Fibroblast of lung (primary cell): Measurements from ENCODE around the gene ATRX. TPM values are rescaled to one million over a fixed set of nuclear protein-coding genes. Genes with fewer than 3 reads are reported as not detected.
"Not testable (repeated sequence)": the region's sequence is repeated elsewhere in the genome, so short reads cannot be mapped to it uniquely, and the experiment has no call there.

Experiments used
- DNase-seq, 2 donors: peaks; one replicate each; pipeline versions ENCODE4 v3.0.0 to v3.0.0-alpha.2; 2010; ENCODE audit warnings: low read depth in 2 of 2
- H2AFZ ChIP-seq: 2 replicates; pipeline ENCODE4 v1.5.1; 2012; ENCODE audit warnings: low read length, control low read depth, inconsistent platforms
- H3K27ac ChIP-seq: 2 replicates; pipeline ENCODE4 v1.5.1; 2011; ENCODE audit warnings: low read length, control low read depth; ENCODE audit not compliant: insufficient read depth
- H3K27me3 ChIP-seq: 2 replicates; pipeline ENCODE4 v1.5.1; 2011; ENCODE audit warnings: mild to moderate bottlenecking, low read length; ENCODE audit not compliant: control insufficient read depth, insufficient read depth
- H3K36me3 ChIP-seq: 2 replicates; pipeline ENCODE4 v1.5.1; 2011; ENCODE audit warnings: low read length; ENCODE audit not compliant: control insufficient read depth, insufficient read depth
- H3K4me1 ChIP-seq: 2 replicates; pipeline ENCODE4 v1.5.1; 2011; ENCODE audit warnings: low read length; ENCODE audit not compliant: control insufficient read depth, insufficient read depth; ENCODE audit errors: extremely low read depth
- H3K4me2 ChIP-seq: 2 replicates; pipeline ENCODE4 v1.5.1; 2011; ENCODE audit warnings: low read length, control low read depth; ENCODE audit not compliant: insufficient read depth; ENCODE audit errors: extremely low read depth
- H3K4me3 ChIP-seq, 4 experiments: fragments of 200-600 bp in 1 of 4; sonication (generic) in 1 of 4; replicated peaks in 1 of 4; 2 replicates each; pipeline ENCODE4 v1.5.1; 2011 to 2016; ENCODE audit warnings: low read length in 4 of 4, low read depth in 3 of 4, mild to moderate bottlenecking in 3 of 4, control low read depth in 2 of 4, inconsistent platforms in 1 of 4, mixed read lengths in 1 of 4; ENCODE audit not compliant: insufficient read depth in 1 of 4; ENCODE audit errors: control extremely low read depth in 1 of 4
- H3K79me2 ChIP-seq: 2 replicates; pipeline ENCODE4 v1.5.1; 2012; ENCODE audit warnings: mild to moderate bottlenecking, low read length, inconsistent platforms; ENCODE audit not compliant: control insufficient read depth, insufficient read depth
- H3K9ac ChIP-seq: 2 replicates; pipeline ENCODE4 v1.5.1; 2011; ENCODE audit warnings: mild to moderate bottlenecking, low read length, control low read depth; ENCODE audit not compliant: insufficient read depth
- H3K9me3 ChIP-seq: 2 replicates; pipeline ENCODE4 v1.5.1; 2012; ENCODE audit warnings: low read depth, low read length; ENCODE audit not compliant: control insufficient read depth, insufficient read depth
- H4K20me1 ChIP-seq: 2 replicates; pipeline ENCODE4 v1.5.1; 2011; ENCODE audit warnings: low read length; ENCODE audit not compliant: control insufficient read depth, insufficient read depth; ENCODE audit errors: extremely low read depth
- EZH2 ChIP-seq: IDR thresholded peaks from 2 replicates; pipeline ENCODE4 v1.5.1; 2012; ENCODE audit warnings: low read length, control low read depth, mild to moderate bottlenecking; ENCODE audit errors: missing control alignments
- polyA plus RNA-seq, 2 donors: library from polyadenylated mRNA; depleted of rRNA in 1 of 2; stranded (reverse) in 1 of 2; unstranded in 1 of 2; fragments of >200 nt; gene quantifications; 2 replicates each; pipeline ENCODE4 v1.2.1, GENCODE V29; 2011 to 2012; ENCODE audit warnings: missing spikeins in 1 of 2
- total RNA-seq: library from RNA; depleted of rRNA; stranded (reverse); fragments of >200 nt; gene quantifications from 2 replicates; pipeline ENCODE4 v1.2.1, GENCODE V29; 2014
- TF ChIP-seq, protein P1 (sequence below), 2 donors: IDR thresholded peaks in 1 of 2; conservative IDR thresholded peaks in 1 of 2; 1 replicate in 1 of 2; 2 replicates in 1 of 2; pipeline ENCODE4 v1.5.1; 2011 to 2012; ENCODE audit warnings: low read length in 2 of 2, control low read depth in 1 of 2, inconsistent platforms in 1 of 2, low read depth in 1 of 2, mild to moderate bottlenecking in 1 of 2

The ATRX gene
- total and polyA plus RNA-seq, 2 donors (not counting 1 experiment from before 2014, with no cell fraction given) = 52.6 to 100 TPM

DNA sequence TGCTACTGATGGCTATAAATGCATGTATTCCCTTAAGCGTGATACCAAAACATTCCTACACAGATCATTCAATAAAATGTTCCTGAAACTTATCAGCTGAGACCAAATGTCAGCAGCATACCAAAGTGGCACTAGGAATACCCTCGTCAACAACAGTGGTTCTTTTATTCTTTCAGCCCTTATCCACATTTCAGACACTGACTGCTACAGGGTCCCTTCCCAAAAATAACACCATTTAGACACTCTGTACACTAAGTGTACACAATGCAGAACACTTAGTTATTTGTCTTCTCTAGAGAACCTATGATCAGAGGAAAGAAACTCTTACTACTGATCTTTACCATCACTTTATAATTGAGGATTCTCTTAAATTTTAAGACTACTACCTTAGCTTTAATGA, 94.1 kb downstream of the ATRX start:
- H3K4me2 ChIP-seq = no peak overlapping the region
- H3K27me3 ChIP-seq = no peaks in the 10 kb centered on the region
- no peaks in the 10 kb centered on the region for H3K36me3 ChIP-seq
- H3K9ac ChIP-seq = no peak overlapping the region
- no peak for TF ChIP-seq EZH2
- TF ChIP-seq, protein P1, sequence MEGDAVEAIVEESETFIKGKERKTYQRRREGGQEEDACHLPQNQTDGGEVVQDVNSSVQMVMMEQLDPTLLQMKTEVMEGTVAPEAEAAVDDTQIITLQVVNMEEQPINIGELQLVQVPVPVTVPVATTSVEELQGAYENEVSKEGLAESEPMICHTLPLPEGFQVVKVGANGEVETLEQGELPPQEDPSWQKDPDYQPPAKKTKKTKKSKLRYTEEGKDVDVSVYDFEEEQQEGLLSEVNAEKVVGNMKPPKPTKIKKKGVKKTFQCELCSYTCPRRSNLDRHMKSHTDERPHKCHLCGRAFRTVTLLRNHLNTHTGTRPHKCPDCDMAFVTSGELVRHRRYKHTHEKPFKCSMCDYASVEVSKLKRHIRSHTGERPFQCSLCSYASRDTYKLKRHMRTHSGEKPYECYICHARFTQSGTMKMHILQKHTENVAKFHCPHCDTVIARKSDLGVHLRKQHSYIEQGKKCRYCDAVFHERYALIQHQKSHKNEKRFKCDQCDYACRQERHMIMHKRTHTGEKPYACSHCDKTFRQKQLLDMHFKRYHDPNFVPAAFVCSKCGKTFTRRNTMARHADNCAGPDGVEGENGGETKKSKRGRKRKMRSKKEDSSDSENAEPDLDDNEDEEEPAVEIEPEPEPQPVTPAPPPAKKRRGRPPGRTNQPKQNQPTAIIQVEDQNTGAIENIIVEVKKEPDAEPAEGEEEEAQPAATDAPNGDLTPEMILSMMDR (conservative IDR thresholded peaks at IDR 0.05 in 1 of 2, IDR thresholded peaks at IDR 0.05 in 1 of 2; ENCODE audit: low read depth in 1 of 2, low read length in 2 of 2) = no peak
- H3K4me3 ChIP-seq = no peak overlapping the region
- H3K79me2 ChIP-seq = no peaks in the 10 kb centered on the region
- no peak overlapping the region for H3K27ac ChIP-seq
- no peaks in the 10 kb centered on the region for H4K20me1 ChIP-seq
- no peak overlapping the region for H2AFZ ChIP-seq
- H3K4me1 ChIP-seq = no peaks in the 10 kb centered on the region
- H3K9me3 ChIP-seq = no peaks in the 10 kb centered on the region
- DNase-seq = no peak

DNA sequence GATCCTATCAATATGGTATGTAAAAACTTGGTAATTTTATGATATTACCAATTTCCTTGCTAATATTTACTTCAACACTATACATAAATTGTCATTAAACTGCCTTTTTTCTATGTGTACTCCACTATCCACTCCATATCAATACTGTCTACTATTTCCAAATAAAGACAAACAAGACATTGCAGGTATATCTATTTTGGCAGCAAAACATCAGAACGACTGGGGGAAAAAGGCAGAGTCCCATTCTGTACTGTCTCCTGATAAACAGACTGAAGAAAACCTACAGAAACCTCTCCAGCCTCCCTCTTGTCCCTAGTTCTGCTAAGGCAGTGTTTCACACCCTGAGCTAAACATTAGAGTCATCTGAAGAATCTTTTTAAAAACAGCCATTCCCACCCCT, 96.6 kb downstream of the ATRX start:
- Histone ChIP-seq H3K27me3 (no peaks in the 10 kb centered on the region), H3K79me2 (no peaks in the 10 kb centered on the region), H3K9me3 (no peaks in the 10 kb centered on the region), H3K4me1 (no peaks in the 10 kb centered on the region), H4K20me1 (no peaks in the 10 kb centered on the region), H3K27ac (no peak overlapping the region), H3K4me3 (no peak overlapping the region), H3K36me3 (no peaks in the 10 kb centered on the region), H3K9ac (no peak overlapping the region), H2AFZ (no peak overlapping the region), H3K4me2 (no peak overlapping the region)
- no peak for TF ChIP-seq EZH2
- TF ChIP-seq, protein P1 (conservative IDR thresholded peaks at IDR 0.05 in 1 of 2, IDR thresholded peaks at IDR 0.05 in 1 of 2; ENCODE audit: low read depth in 1 of 2, low read length in 2 of 2) = no peak
- no peak for DNase-seq

DNA sequence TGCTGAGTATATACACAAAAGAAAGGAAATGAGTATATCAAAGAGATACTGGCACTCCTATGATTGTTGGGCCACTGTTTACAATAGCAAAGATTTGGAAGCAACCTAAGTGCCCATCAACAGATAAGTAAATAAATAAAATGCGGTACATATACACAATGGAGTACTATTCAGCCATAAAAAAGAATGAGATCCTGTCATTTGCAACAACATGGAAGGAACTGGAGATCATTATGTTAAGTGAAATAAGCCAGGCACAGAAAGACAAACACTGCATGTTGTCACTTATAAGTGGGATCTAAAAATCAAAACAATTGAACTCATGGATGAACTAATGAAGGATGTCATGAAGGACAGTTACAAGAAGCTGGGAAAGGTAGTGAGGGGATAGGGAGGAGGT, 100.3 kb downstream of the ATRX start:
- not testable (repeated sequence) for H3K4me3 ChIP-seq, H3K9me3 ChIP-seq, H3K27ac ChIP-seq, H3K4me1 ChIP-seq, H3K79me2 ChIP-seq, DNase-seq, H3K36me3 ChIP-seq, H3K4me2 ChIP-seq, H2AFZ ChIP-seq, H3K9ac ChIP-seq, H3K27me3 ChIP-seq, H4K20me1 ChIP-seq
